ENCODE measurements around the gene RTTN. TPM values are rescaled to one million over a fixed set of nuclear protein-coding genes. Genes with fewer than 3 reads are reported as not detected.

The RTTN gene
- total RNA-seq, 2 donors from 2014 or later = 6.5 to 16.7 TPM

GRCh38 chr18:70021498-70021897 is 184.0 kb downstream of the RTTN start:
- no peak for DNase-seq
- intact Hi-C loops (cut with DNase I) = no loop called here
- no peaks in the 10 kb centered on the region for H3K9me3 ChIP-seq
- H3K4me1 ChIP-seq = no peaks in the 10 kb centered on the region
- no peak for TF ChIP-seq CTCF (IDR thresholded peaks at IDR 0.05)
- H3K36me3 ChIP-seq = no peaks in the 10 kb centered on the region
- no peak overlapping the region for H3K4me3 ChIP-seq
- H3K9ac ChIP-seq (ENCODE audit: low read depth in 2 of 2, low read length in 2 of 2) = no peak overlapping the region
- H3K27ac ChIP-seq = no peak overlapping the region
- no peaks in the 10 kb centered on the region for H3K27me3 ChIP-seq

- Histone ChIP-seq H3K4me1 (no peaks in the 10 kb centered on the region), H3K9me3 (no peaks in the 10 kb centered on the region), H3K9ac (ENCODE audit: low read depth in 2 of 2, low read length in 2 of 2) (no peak overlapping the region), H3K4me3 (no peak overlapping the region), H3K27me3 (no peaks in the 10 kb centered on the region), H3K27ac (no peak overlapping the region), H3K36me3 (no peaks in the 10 kb centered on the region)
- DNase-seq = no peak
- no peak for TF ChIP-seq CTCF (IDR thresholded peaks at IDR 0.05)
- intact Hi-C loops (cut with DNase I) = no loop called here
These were observed 184.4 kb downstream of the RTTN start for GRCh38 chr18:70021043-70021442.

- Histone ChIP-seq H3K4me1 (no peaks in the 10 kb centered on the region), H3K27ac (no peak overlapping the region), H3K9me3 (no peaks in the 10 kb centered on the region), H3K27me3 (no peaks in the 10 kb centered on the region), H3K9ac (ENCODE audit: low read depth in 2 of 2, low read length in 2 of 2) (no peak overlapping the region), H3K4me3 (no peak overlapping the region), H3K36me3 (no peaks in the 10 kb centered on the region)
- DNase-seq = no peak
- no peak for TF ChIP-seq CTCF (IDR thresholded peaks at IDR 0.05)
- intact Hi-C loops (cut with DNase I) = no loop called here
These were observed 185.5 kb downstream of the RTTN start for GRCh38 chr18:70019991-70020390.

- Histone ChIP-seq H3K9ac (ENCODE audit: low read depth in 2 of 2, low read length in 2 of 2) (no peak overlapping the region), H3K36me3 (no peaks in the 10 kb centered on the region), H3K9me3 (no peaks in the 10 kb centered on the region), H3K4me3 (no peak overlapping the region), H3K27me3 (no peaks in the 10 kb centered on the region), H3K4me1 (no peaks in the 10 kb centered on the region), H3K27ac (no peak overlapping the region)
- TF ChIP-seq CTCF (IDR thresholded peaks at IDR 0.05) = no peak
- intact Hi-C loops (cut with DNase I) = no loop called here
- no peak for DNase-seq
These were observed 186.4 kb downstream of the RTTN start for GRCh38 chr18:70019136-70019535.

- no peak for TF ChIP-seq CTCF (IDR thresholded peaks at IDR 0.05)
- H3K4me1 ChIP-seq = no peaks in the 10 kb centered on the region
- no peak overlapping the region for H3K4me3 ChIP-seq
- no peaks in the 10 kb centered on the region for H3K36me3 ChIP-seq
- H3K9me3 ChIP-seq = no peaks in the 10 kb centered on the region
- H3K9ac ChIP-seq (ENCODE audit: low read depth in 2 of 2, low read length in 2 of 2) = no peak overlapping the region
- no peaks in the 10 kb centered on the region for H3K27me3 ChIP-seq
- intact Hi-C loops (cut with DNase I) = no loop called here
- H3K27ac ChIP-seq = no peak overlapping the region
- DNase-seq = no peak
These were observed 190.4 kb downstream of the RTTN start for GRCh38 chr18:70015127-70015526.

- no peaks in the 10 kb centered on the region for H3K4me1 ChIP-seq
- intact Hi-C loops (cut with DNase I) = no loop called here
- H3K9me3 ChIP-seq = no peaks in the 10 kb centered on the region
- H3K27me3 ChIP-seq = no peaks in the 10 kb centered on the region
- no peak for TF ChIP-seq CTCF (IDR thresholded peaks at IDR 0.05)
- H3K4me3 ChIP-seq = no peak overlapping the region
- H3K36me3 ChIP-seq = no peaks in the 10 kb centered on the region
- DNase-seq = no peak
- H3K9ac ChIP-seq (ENCODE audit: low read depth in 2 of 2, low read length in 2 of 2) = no peak overlapping the region
- H3K27ac ChIP-seq = no peak overlapping the region
These were observed 199.9 kb downstream of the RTTN start for GRCh38 chr18:70005580-70005979.
